A549 (cell line): ENCODE data around the gene SLC2A10.

Source experiments
- CBX2 ChIP-seq: fragments of 200-600 bp; sonication (generic); IDR thresholded peaks from 2 replicates; pipeline ENCODE4 v1.6.1; 2016; ENCODE audit warnings: low read depth, mild to moderate bottlenecking, borderline replicate concordance
- CTCF ChIP-seq: fragments of >200 bp; sonication (Bioruptor Twin); formaldehyde crosslinking; IDR thresholded peaks from 3 replicates; pipeline ENCODE4 v1.5.1; 2016
- FOSB ChIP-seq: fragments of 250-450 bp; sonication (Bioruptor Pico); IDR thresholded peaks from 2 replicates; pipeline ENCODE4 v1.5.0; 2020; ENCODE audit warnings: mild to moderate bottlenecking, moderate library complexity
- REST ChIP-seq: fragments of 200-600 bp; sonication (generic); IDR thresholded peaks from 2 replicates; pipeline ENCODE4 v1.6.1; 2016; ENCODE audit warnings: antibody characterized with exemption, mild to moderate bottlenecking, moderate library complexity

GRCh38 chr20:46681032-46681854 is 28.2 kb upstream of the SLC2A10 start:
- no peak for TF ChIP-seq REST
- TF ChIP-seq FOSB (CRISPR knock-in tag) = no peak
- TF ChIP-seq CTCF = peak; percentile 78
- no peak for TF ChIP-seq CBX2
